Activated CD4-positive, CD25-positive, alpha-beta regulatory T cell treated with anti-CD3 and anti-CD28 coated beads, Interleukin-2, amount 50 U/mL, for 24 hours (primary cell): ENCODE measurements around the gene BAIAP2.
A peak's percentile ranks its signal among the peaks of the same experiment; 100 is the strongest.
"Not testable (repeated sequence)": the region's sequence is repeated elsewhere in the genome, so short reads cannot be mapped to it uniquely, and the experiment has no call there.

Source experiments
- ATAC-seq, 2 donors: fragments of 150-1000 bp; cut with Tn5 transposase; one replicate each; pipeline ENCODE4 v1.10.0; 2021; ENCODE audit warnings: mild to moderate bottlenecking in 1 of 2, moderate library complexity in 1 of 2

BAIAP2 gene

GRCh38 chr17:81144423-81144781, 109.5 kb downstream of the BAIAP2 start:
- no peak for ATAC-seq

- ATAC-seq: not testable (repeated sequence)
Measured at GRCh38 chr17:81146208-81146607, 111.3 kb downstream of the BAIAP2 start.

- no peak for ATAC-seq
Measured at GRCh38 chr17:81147701-81148100, 112.8 kb downstream of the BAIAP2 start.

- no peak for ATAC-seq
Measured at GRCh38 chr17:81148571-81148970, 113.6 kb downstream of the BAIAP2 start.

- no peak for ATAC-seq
Measured at GRCh38 chr17:81148986-81149533, 114.1 kb downstream of the BAIAP2 start.

GRCh38 chr17:81150377-81151077, 115.6 kb downstream of the BAIAP2 start:
- ATAC-seq: no peak

- ATAC-seq: no peak
Measured at GRCh38 chr17:81151278-81151677, 116.3 kb downstream of the BAIAP2 start.

GRCh38 chr17:81152288-81152828, 117.4 kb downstream of the BAIAP2 start:
- ATAC-seq: no peak

GRCh38 chr17:81153340-81153803, 118.4 kb downstream of the BAIAP2 start:
- peak in 1 of 2 donors; percentile 28 for ATAC-seq

GRCh38 chr17:81154016-81154415, 119.1 kb downstream of the BAIAP2 start:
- not testable (repeated sequence) for ATAC-seq

- no peak for ATAC-seq
Measured at GRCh38 chr17:81154961-81155360, 120.0 kb downstream of the BAIAP2 start.

GRCh38 chr17:81156866-81157805, 122.2 kb downstream of the BAIAP2 start:
- ATAC-seq: no peak

- no peak for ATAC-seq
Measured at GRCh38 chr17:81157848-81158687, 123.1 kb downstream of the BAIAP2 start.

GRCh38 chr17:81158688-81159590, 124.0 kb downstream of the BAIAP2 start:
- ATAC-seq: no peak

GRCh38 chr17:81159611-81160265, 124.8 kb downstream of the BAIAP2 start:
- ATAC-seq: no peak

GRCh38 chr17:81160306-81160705, 125.4 kb downstream of the BAIAP2 start:
- ATAC-seq: no peak

GRCh38 chr17:81160747-81161453, 125.9 kb downstream of the BAIAP2 start:
- ATAC-seq: no peak

- no peak for ATAC-seq
Measured at GRCh38 chr17:81161536-81161935, 126.6 kb downstream of the BAIAP2 start.

- ATAC-seq: no peak
Measured at GRCh38 chr17:81161972-81162371, 127.0 kb downstream of the BAIAP2 start.

GRCh38 chr17:81162491-81162890, 127.5 kb downstream of the BAIAP2 start:
- ATAC-seq: no peak
